GM18502 (cell line): ENCODE results near the gene FBXO2.
A peak's percentile ranks its signal among the peaks of the same experiment; 100 is the strongest.

ENCODE experiments used
- ATAC-seq: cut with Tn5 transposase; IDR thresholded peaks from one replicate; pipeline ENCODE4 v1.9.1; 2021; ENCODE audit warnings: mild to moderate bottlenecking; ENCODE audit not compliant: unreplicated experiment, poor library complexity

Gene FBXO2, protein sequence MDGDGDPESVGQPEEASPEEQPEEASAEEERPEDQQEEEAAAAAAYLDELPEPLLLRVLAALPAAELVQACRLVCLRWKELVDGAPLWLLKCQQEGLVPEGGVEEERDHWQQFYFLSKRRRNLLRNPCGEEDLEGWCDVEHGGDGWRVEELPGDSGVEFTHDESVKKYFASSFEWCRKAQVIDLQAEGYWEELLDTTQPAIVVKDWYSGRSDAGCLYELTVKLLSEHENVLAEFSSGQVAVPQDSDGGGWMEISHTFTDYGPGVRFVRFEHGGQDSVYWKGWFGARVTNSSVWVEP

DNA sequence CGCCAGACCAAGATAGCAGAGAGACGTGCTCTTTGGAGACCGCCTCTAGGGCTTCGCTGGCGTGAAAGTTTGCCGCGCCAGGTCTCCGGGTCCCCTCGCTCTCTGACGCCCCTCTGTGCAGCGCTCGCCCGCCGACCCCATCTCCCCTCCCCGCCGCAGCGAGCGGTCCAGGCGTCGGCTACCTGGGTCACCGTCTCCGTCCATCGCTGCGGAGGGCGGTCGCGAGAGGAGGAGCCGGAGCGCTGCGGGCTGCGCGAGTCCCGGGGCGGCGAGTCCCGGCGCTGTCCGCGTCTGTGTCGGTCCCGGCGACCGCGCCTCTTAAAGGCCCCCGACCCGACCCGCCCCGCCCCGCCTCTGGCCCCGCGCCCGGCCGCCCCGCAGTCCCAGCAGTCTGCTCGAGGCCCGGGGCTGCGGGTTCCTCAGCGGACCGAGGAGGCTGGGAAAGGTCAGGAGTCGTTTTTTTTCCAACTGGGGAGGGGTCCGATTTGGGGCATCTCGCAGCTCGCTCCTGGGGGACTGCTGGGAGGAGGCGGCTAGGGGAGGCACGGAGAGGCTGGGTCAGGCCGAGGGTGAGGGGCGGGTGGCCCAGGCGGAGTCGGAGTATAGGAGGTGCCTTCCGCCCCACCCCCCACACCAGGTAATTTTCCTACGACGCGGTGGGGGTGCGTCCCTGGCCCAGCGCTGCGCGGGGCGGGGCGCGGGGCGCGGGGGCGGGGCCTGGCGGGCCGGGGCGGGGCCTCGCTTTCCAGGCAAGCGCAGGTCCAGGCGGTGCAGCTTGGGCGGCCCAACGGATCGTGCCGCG is at the start of gene FBXO2, which contains the start of gene FBXO44:
TSS of gene FBXO2 (minus strand) at position 293 of the 802 bp plus-strand sequence. CDS start at position 204, 89 bp downstream.
TSS of gene FBXO44 (plus strand) at position 741 of the 802 bp plus-strand sequence. CDS start 959 bp downstream, outside the sequence.
- peak; percentile 66 for ATAC-seq

DNA sequence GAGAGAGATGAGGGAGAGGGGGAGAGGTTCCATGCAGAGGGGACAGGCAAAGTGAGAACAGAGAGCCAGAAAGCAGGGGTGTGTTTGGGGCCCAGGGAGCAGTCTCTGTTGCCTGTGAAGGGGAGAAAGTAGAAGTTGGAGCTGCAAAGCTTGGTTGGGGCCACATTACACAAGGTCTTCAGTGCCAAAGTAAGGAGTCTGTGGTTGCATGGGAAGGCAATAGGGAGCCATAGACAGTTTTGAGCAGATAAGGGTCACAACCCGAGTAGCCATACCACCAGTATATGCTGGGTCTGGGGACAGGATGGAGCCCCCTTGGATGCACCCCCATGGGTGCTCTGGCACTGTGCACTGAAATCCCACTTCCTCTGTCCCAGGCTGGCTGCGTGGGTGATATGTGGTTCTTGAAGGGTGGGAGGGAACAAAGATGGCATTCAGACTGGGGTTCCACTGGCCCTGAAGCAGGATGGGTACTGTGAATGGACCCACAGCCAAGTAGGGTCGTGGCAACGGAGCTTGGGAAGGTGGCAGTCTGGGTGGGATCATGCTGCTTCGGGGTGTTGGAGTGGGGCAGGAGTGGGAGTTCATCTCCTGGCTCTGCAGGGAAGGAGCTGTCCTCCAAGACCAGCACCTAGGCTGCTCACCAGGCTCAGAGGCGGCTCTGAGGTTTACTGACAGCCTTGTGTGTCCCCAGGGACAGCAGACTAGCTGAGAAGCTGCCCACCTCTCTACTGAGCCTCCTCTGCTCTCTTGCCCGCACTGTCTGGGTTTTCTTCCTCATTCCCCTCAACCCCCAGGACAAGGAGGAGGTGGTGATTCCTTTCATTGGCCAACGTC is 49.3 kb upstream of the FBXO2 start:
- ATAC-seq: no peak

DNA sequence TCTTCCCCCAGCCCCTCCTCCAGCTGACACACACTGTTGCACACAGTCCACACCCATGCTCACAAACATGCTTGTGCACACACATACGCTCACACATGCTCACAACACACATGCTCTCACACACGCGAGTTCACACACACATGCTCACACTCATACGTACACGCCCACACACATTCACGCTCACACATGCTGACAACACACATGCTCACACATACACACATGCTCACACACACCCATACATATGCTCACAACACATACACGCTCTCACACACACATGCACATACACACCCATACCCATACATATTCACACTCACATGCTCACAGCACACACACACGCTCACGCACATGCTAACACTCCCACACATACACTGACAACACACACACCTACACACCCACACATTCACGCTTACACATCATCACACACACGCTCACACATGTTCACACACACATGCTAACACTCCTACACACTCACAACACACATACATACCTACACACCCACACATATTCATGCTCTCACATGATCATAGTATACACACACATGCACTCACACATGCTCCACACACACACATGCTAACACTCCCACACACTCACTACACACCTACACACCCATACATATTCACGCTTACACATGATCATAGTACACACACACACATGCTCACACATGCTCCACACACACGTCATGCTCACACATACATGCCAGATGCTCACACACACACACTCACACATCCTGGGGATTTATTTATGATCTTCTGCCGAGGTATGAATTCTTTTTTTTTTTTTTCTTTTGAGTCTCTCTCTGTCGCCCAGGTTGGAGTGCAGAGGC is 48.0 kb upstream of the FBXO2 start:
- ATAC-seq: no peak

DNA sequence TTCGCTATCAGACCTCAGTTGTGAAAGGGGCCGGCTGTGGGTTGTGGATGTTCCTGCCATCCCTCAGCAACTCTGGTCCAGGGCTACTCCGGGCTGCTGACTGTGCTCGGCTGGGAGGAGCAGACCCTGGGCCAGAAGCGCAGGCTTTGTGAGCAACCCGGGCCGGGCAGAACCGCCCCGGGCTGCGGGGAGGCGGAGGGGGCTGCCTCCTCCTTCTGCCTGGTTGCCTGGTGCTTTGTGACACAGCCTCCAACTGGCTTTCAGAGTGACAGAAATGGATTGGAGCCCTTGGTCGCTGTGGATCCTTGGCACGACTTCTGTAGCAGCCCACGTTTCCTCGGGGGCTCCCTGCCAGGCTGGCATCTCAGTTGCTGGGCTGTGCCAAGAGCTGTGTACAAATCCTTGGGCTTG is 47.3 kb upstream of the FBXO2 start:
- ATAC-seq: no peak

DNA sequence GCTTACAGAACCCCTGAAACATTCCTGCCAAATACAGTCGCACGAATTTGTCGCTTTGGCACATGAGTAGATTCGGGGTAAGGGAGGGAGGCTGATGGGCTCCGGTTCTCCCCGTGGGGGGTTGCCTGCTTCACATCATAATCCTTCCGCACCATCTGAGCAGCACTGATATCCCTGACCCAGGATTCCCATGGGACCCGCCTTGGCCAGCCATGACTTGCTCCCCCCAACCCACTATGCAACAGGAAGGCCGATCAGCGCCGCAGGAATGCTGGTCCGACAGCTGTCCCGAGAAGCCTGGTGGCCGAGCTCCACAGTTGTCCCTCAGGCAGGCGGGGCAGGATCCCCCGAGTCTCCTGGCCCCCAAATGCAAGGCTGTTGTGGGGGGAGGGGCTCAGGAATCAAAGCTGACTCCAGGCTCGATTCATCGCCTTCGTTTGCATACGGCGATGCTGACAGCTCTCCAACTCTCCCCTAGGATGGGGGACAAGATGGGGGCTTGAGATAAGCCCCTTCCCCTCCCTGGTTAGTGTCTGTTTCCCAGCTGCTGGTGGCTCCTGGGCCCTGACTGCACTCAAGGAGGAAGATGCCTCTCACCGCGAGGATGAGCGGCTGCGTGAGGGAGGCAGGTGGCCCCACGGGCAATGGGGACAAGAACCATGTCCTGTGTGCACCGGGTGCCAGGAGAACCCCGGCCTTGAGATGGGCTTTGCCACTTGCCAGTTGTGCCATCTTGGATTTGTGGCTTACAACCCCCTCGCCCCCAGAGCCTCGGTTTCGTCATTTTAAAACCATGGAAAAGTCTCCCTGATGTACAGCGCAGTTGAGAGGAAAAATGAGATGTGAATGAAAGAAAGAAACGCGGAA is 46.6 kb upstream of the FBXO2 start:
- no peak for ATAC-seq

DNA sequence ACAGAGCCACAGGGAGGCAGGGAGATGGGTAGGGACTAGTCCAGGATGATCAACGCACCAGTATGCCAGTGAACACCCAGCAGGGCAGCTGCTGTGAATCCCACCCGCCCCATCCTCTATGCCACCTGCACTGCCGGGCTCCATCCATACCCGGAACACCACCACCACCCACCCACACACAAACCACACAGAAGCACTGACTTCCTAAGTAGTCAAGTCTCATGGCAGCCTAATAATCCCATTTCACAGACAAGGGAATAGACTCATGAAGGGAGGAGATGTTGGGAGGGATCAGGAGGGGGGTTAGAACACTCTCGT is 43.6 kb upstream of the FBXO2 start:
- ATAC-seq: no peak

DNA sequence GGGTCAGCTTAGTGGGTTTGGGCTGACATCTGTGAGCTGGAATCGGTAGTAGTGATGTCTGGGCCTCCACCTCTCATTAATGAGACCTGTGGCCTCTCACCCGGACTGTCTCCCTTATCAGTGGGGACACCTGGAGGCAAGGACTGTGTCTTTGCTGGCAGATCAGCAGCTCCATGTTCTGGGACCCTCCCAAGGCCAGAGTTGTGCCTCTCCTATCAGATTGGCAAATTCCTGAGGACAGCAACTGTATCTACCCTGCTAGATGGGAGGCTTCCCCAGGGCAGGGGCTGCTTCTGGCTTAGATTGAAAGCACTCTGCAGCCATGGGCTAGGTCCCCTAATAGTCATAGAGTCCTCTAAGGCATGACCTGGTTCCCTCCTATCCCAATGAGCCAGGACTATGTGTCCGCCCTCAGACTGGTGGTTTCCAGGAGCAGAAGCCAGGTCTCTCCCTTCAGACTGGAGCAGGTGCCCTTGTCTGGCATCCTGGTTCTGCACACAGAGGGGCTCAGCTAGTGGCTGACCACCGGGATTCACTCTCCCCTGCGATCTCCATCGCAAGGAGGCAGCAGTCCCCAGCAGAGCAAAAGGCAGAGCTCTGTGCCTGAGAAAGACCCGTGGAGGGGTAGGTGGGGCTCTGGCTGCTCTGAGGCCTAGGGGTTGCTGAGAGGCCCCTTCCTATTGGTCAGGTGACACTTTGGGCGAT is 43.1 kb upstream of the FBXO2 start:
- ATAC-seq: no peak

DNA sequence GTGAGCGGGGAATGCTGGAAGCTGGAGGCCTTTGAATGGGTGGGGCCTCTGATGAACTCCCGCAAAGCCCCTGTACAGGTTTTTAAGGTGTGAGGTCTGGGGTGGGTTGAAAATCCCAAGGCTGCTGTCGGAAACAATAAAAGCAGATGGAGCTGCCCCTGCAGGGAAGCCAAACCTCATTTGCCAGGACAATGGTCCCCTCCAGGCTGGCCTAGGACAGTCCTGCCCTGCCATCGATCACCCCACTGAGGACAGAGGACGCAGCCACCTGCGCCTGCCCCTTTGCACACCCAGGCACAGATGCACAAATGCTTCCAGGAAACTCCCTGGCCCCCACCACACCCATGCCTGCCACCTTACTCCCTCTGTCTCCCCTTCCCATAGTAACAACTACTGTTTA is 41.6 kb upstream of the FBXO2 start:
- no peak for ATAC-seq

DNA sequence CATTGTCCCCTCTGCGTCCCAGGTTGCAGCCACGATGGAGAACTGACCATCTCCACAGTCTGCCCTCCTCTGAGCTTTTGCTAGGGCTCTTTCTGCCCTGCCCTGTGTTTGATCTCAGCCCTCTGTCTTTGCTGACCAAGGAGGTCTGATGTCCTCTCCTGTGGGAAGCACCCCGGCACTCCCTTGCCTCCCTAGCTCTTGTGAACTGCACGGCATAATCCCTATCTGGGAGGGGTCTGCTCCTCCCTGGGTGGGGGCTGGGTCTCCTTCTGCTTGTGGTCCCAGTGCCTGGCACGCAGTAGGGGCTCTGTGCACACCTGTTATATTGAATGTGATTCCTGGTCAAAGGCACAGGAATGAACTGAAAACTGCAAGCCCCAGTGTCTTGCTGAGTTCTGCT is 39.7 kb upstream of the FBXO2 start:
- no peak for ATAC-seq

DNA sequence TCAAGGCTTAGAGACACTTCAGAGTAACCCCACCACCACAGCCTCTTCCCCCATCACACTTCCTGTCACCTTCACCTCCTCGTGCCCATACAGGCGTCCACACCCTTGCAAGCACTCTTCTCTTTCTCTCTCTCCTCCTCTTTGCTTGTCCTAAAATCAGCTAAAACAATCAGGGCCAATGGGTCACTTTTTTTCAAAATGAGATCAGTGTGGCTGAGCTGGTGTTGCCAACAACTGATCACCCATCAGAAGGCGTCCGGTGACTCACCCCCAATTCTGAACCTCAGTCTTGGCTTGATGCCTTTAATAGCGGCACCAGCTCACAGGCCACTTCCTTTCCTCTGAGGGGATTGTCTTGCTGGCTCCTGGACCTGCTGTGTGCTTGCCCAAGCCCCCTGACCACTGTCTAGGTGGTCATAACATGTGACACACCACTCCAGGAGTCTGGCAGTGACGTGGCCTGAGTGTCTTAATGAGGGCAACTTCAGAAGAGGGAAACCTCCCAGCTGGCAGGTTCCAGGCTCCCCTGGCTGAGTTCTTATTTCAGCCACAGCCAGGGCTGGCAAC is 38.9 kb upstream of the FBXO2 start:
- no peak for ATAC-seq

DNA sequence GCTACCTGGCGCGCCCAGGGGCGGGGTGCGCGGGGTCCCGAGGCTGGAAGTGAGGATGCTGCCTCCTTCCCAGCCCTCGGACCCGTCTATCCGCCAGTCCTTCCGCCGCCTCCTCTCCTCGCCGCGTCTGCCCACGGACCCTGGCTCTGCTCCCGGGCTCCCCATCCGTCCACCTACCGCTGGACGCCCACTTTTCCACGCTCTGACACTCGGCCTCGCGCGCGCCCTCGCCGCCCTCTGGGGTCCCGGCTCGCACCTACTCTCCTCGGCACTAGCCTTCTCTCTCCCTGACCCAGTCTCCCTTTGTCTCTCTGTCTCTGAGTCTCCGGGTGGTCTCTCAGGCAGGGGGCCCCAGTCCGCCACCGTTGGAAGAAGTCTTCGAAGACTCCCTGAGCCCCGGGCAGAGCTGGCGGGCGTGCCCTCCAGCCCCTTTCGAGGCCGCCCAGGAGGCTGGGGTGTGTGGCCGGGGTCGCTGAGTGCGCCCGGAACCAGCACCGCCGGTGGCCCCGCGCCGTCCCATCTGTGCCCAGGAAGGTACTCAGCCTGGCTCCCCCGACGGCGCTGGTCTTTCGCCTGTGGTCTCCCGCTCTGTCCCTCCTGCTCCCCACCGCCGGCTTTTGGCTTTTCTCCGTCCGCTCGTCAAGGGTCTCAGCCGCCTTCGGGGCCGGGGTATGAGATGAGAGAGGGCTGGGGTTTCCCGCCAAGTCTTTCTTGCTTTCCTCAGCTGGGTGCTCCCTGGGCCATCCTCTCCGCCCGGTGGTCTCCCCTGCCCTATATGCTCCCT is 37.9 kb upstream of the FBXO2 start:
- no peak for ATAC-seq

DNA sequence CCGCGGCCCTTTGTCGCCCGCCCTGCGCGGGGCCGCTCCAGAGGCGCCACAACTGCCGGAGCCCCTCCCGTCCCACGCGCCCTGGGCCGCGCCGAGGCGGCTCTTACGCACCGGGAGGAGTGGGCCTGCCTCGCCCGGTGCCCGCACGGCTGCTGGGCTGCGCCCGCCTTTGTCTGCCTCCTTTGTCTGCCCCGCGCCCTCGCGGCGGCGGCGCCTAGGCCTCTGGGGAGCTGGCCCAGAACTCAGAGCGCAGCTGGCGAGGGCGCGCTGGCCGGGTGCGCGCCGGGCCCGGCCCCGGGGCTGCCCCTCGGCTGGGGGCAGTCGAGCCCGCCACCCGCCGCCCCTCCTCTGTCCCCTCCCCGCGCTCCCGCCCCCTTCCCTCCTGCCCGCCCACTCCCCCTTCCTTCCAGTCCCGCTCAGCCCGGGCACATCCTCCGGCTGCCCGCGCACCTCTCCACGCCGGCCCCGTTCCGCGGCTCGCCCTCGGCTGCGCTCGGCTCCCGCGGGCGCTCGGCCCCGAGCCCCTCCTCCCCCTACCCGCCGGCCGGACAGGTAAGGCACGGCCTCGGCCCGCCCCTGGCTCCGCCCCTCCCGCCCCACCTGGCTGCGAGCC is 37.2 kb upstream of the FBXO2 start, which contains the start of gene DRAXIN:
TSS of gene DRAXIN (plus strand) at position 409 of the 613 bp plus-strand sequence. CDS start 14,549 bp downstream, outside the sequence.
- no peak for ATAC-seq

DNA sequence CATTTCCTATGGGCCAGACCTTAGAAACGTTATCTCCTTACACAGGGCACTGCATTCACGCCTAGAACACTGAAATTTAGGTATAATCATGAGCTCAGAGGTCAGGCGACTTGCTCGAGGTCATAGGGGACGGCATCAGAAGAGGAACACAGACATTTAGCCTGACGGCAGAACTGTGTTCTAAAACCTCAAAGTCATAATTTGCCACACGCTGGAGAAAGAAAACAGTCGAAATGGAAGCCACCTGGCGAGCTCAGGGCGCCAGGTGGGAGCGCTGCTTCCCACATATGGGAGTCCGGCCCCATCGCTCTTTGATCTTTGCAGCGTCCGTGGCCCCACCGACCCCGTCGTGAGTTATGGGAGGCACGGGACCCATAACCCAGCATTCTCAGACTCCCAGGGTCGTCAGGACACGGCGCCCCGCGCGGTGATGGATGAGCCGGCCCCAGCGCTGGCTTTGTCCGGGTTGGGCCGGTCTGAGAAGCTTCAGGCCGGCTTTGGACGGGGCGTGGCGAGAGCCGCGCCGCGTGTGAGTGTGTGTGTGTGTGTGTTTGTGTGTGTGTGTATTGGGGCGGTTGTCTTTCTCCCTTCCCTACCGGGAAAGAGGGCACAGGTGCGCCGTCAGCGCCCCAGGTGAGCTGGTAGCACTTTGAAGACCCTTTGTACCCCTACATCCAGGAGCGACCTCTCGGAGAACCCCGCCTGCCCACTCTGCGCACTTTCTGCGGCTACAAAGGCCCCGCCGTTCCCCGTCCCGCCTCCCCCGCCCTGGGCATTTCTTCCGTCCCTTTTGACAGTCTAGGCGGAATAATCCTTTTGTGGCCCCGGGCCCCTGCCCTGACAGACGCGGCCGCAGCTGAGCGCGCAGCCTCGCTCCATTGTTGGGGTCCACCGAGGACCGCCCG is 36.4 kb upstream of the FBXO2 start:
- no peak for ATAC-seq

DNA sequence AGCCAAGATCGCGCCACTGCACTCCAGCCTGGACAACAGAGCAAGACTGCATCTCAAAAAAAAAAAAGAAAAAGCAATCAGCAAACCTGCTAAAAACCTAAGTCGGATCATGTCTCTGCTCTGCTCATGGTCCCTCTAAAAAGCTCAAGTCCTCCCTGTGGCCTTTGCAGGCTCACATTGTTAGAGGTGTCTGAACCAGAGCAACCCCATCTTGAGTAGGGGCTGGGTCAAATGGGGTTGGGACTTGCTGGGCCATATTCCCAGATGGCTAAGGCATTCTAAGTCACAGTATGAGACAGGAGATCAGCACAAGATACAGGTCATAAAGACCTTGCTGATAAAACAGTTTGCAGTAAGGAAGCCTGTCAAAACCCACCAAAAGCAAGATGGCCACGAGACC is 34.3 kb upstream of the FBXO2 start:
- ATAC-seq: no peak

DNA sequence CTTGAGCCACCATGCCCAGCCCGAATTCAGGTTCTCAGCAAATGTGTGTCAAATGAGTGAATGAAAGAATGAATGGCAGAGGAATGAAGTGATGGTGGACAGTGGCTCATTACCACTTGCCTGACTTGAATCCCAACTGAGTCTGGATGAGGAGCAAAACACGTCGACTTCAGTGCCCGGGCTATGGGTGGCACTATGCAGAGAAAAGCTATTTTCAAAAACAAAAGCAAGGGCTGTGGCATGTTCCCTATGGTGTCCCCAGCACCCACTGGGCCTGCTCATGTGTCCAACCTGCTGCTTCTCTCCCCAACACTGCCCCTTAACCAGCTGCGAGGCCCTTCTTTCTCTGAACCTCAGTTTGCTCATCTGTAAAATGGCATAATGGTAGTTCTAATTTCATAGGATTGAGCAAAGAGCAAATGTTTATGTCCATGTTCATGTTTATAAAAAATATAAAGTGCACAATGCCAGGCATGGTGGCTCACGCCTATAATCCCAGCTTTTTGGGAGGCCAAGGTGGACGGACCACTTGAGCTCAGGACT is 31.1 kb upstream of the FBXO2 start:
- ATAC-seq: no peak

DNA sequence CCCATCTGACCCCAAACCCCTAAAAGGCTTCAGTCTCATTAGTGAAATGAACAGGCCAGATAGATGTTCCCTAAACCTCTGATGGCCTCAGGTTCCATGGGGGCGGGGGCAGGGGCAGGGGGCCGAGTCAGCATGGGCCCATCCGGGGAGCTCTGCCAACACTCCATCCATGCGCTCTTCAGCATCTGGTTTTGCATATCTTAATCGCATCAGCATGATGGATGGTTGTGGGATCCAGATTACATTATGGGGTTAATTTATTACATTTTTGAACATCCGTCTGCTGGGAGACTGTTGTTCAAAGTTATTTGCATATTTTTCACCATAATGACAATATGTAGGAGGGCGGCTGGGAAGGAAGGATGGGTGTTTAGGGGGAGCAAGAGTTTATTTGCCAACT is 29.8 kb upstream of the FBXO2 start:
- ATAC-seq: no peak
